HG03571 (cell line): ENCODE data around the gene ZNF618.

Experiments used
- ATAC-seq: cut with Tn5 transposase; IDR thresholded peaks from one replicate; pipeline ENCODE4 v1.9.1; 2021; ENCODE audit not compliant: unreplicated experiment

The ZNF618 gene

GRCh38 chr9:114055894-114056293 lies 179.8 kb downstream of the ZNF618 start:
- no peak for ATAC-seq

- ATAC-seq = no peak
Measured at GRCh38 chr9:114056527-114056926, 180.4 kb downstream of the ZNF618 start.

GRCh38 chr9:114057161-114057885 lies 181.2 kb downstream of the ZNF618 start:
- no peak for ATAC-seq

- ATAC-seq = no peak
Measured at GRCh38 chr9:114058688-114059046, 182.6 kb downstream of the ZNF618 start.

GRCh38 chr9:114059047-114059803 lies 183.1 kb downstream of the ZNF618 start:
- no peak for ATAC-seq

GRCh38 chr9:114060070-114060469 lies 184.0 kb downstream of the ZNF618 start:
- no peak for ATAC-seq

GRCh38 chr9:114060711-114061110 lies 184.6 kb downstream of the ZNF618 start:
- no peak for ATAC-seq

GRCh38 chr9:114061292-114061691 lies 185.2 kb downstream of the ZNF618 start:
- no peak for ATAC-seq

GRCh38 chr9:114061830-114062474 lies 185.8 kb downstream of the ZNF618 start:
- ATAC-seq = no peak

- ATAC-seq = no peak
Measured at GRCh38 chr9:114065304-114065703, 189.2 kb downstream of the ZNF618 start.

- no peak for ATAC-seq
Measured at GRCh38 chr9:114069476-114070187, 193.5 kb downstream of the ZNF618 start.

- ATAC-seq = no peak
Measured at GRCh38 chr9:114070188-114071103, 194.3 kb downstream of the ZNF618 start.

- ATAC-seq = no peak
Measured at GRCh38 chr9:114071197-114071795, 195.2 kb downstream of the ZNF618 start.

- no peak for ATAC-seq
Measured at GRCh38 chr9:114072184-114073140, 196.4 kb downstream of the ZNF618 start.

GRCh38 chr9:114075602-114076001 lies 199.5 kb downstream of the ZNF618 start:
- ATAC-seq = no peak

GRCh38 chr9:114076237-114077161 lies 200.4 kb downstream of the ZNF618 start:
- no peak for ATAC-seq

- no peak for ATAC-seq
Measured at GRCh38 chr9:114077162-114077837, 201.2 kb downstream of the ZNF618 start.
